ENCODE data around the gene ANKRD37.

ANKRD37 gene

DNA sequence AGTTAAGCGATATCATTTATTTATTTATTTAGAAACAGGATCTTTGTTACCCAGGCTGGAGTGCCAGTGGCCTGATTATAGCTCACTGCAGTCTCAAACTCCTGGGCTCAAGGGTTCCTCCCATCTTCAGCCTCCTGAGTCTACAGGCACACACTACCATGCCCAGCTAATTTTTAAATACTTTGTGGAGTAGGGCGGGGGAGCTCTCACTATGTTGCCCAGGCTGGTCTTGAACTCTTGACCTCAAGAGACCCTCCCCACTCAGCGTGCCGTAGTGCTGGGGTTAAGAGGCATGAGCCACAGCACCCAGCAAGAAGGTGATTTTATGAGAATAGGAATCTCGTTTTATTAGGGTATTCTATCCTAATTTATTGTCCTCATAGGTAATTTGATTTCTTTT, 33.0 kb downstream of the ANKRD37 start:
- Histone ChIP-seq H3K4me3 (ENCODE audit: control insufficient read depth in 1 of 7, extremely low read depth in 1 of 7, insufficient read depth in 4 of 7, low read depth in 2 of 7, low read length in 6 of 7) (no peak overlapping the region), H3K36me3 (ENCODE audit: control insufficient read depth in 4 of 4, insufficient read depth in 4 of 4, low read length in 3 of 4) (no peaks in the 10 kb centered on the region), H3K27ac (ENCODE audit: insufficient read depth in 1 of 2, low read depth in 1 of 2, low read length in 2 of 2, poor library complexity in 1 of 2, severe bottlenecking in 2 of 2) (no peak overlapping the region), H3K27me3 (replicated peaks in 2 of 5; ENCODE audit: control insufficient read depth in 4 of 5, insufficient read depth in 5 of 5, low read length in 4 of 5) (peaks cover 0 to 7% (median 0%) of the 10 kb centered on the region in 5 experiments), H3K4me1 (ENCODE audit: control extremely low read depth in 1 of 4, control insufficient read depth in 4 of 4, insufficient read depth in 4 of 4, low read length in 3 of 4) (peaks cover 6 to 12% (median 10%) of the 10 kb centered on the region in 4 experiments), H3K9me3 (ENCODE audit: control extremely low read depth in 1 of 5, control insufficient read depth in 4 of 5, insufficient read depth in 2 of 5, low read depth in 1 of 5, low read length in 4 of 5) (no peaks in the 10 kb centered on the region)
- ChIA-PET POLR2A (interaction anchor here (0.6 kb wide), 1 partner anchor 9 kb away, joined by 4 read pairs; no protein-coding TSS in a partner anchor), CTCF (interaction anchor here (1.5 kb wide), 1 partner anchor 88 kb away, joined by 3 read pairs; no protein-coding TSS in a partner anchor)
- no peak for DNase-seq
- WGBS (ENCODE audit: insufficient coverage): no CpG with 5 or more reads among the region's 5 CpGs

DNA sequence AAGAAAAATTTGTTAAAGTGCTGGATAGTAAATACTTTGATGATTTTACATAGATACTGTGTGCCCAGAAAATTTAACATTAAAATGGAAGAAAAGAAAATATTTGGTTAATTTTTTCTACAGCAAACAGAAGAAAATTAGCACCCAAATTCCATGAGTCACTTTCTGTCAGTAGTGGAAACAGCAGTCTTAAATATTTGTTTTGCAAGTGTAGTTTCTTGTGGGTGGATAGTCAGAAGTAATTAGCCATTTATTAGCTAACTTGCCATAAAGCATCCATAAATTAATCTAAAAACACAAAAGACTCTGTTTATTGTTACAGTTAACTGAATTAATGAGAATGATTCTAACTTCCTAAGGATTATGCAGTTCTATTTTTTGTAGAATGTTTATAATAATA, 38.8 kb downstream of the ANKRD37 start:
- H3K9me3 ChIP-seq (ENCODE audit: control extremely low read depth in 1 of 5, control insufficient read depth in 4 of 5, insufficient read depth in 2 of 5, low read depth in 1 of 5, low read length in 4 of 5): no peaks in the 10 kb centered on the region
- no peak overlapping the region for H3K27ac ChIP-seq (ENCODE audit: insufficient read depth in 1 of 2, low read depth in 1 of 2, low read length in 2 of 2, poor library complexity in 1 of 2, severe bottlenecking in 2 of 2)
- DNase-seq: no peak
- no peaks in the 10 kb centered on the region for H3K36me3 ChIP-seq (ENCODE audit: control insufficient read depth in 4 of 4, insufficient read depth in 4 of 4, low read length in 3 of 4)
- peaks cover 2 to 10% (median 4%) of the 10 kb centered on the region in 5 experiments for H3K27me3 ChIP-seq (replicated peaks in 2 of 5; ENCODE audit: control insufficient read depth in 4 of 5, insufficient read depth in 5 of 5, low read length in 4 of 5)
- no peaks in the 10 kb centered on the region for H3K4me1 ChIP-seq (ENCODE audit: control extremely low read depth in 1 of 4, control insufficient read depth in 4 of 4, insufficient read depth in 4 of 4, low read length in 3 of 4)
- no peak overlapping the region for H3K4me3 ChIP-seq (ENCODE audit: control insufficient read depth in 1 of 7, extremely low read depth in 1 of 7, insufficient read depth in 4 of 7, low read depth in 2 of 7, low read length in 6 of 7)
- ChIA-PET CTCF (interaction anchor here (1.5 kb wide), 1 partner anchor 15 kb away, joined by 3 read pairs; no protein-coding TSS in a partner anchor), POLR2A (no interaction called here)

DNA sequence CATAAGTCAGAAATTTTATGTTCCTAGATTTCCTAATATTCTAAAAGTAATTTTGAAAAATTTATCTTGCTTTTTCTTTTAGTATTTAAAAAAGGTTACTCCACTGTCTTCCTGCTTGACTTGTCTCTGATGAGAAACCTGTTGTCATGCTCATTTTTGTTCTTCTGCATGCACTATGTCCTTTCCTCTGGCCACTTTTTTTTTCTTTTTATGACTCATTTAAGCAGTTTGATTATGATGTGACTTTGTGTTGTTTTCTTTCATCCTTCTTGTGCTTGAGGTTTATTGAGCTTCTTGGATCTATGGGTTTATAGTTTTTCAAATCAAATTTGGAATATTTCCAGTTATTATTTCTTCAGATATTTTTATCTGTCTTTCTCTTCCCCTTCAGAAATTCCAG, 41.2 kb downstream of the ANKRD37 start:
- peaks cover 2 to 9% (median 4%) of the 10 kb centered on the region in 5 experiments for H3K27me3 ChIP-seq (replicated peaks in 2 of 5; ENCODE audit: control insufficient read depth in 4 of 5, insufficient read depth in 5 of 5, low read length in 4 of 5)
- no peaks in the 10 kb centered on the region for H3K36me3 ChIP-seq (ENCODE audit: control insufficient read depth in 4 of 4, insufficient read depth in 4 of 4, low read length in 3 of 4)
- H3K27ac ChIP-seq (ENCODE audit: insufficient read depth in 1 of 2, low read depth in 1 of 2, low read length in 2 of 2, poor library complexity in 1 of 2, severe bottlenecking in 2 of 2): no peak overlapping the region
- H3K4me3 ChIP-seq (ENCODE audit: control insufficient read depth in 1 of 7, extremely low read depth in 1 of 7, insufficient read depth in 4 of 7, low read depth in 2 of 7, low read length in 6 of 7): no peak overlapping the region
- no peaks in the 10 kb centered on the region for H3K9me3 ChIP-seq (ENCODE audit: control extremely low read depth in 1 of 5, control insufficient read depth in 4 of 5, insufficient read depth in 2 of 5, low read depth in 1 of 5, low read length in 4 of 5)
- DNase-seq: no peak
- ChIA-PET CTCF (no interaction called here), POLR2A (no interaction called here)
- no peaks in the 10 kb centered on the region for H3K4me1 ChIP-seq (ENCODE audit: control extremely low read depth in 1 of 4, control insufficient read depth in 4 of 4, insufficient read depth in 4 of 4, low read length in 3 of 4)

DNA sequence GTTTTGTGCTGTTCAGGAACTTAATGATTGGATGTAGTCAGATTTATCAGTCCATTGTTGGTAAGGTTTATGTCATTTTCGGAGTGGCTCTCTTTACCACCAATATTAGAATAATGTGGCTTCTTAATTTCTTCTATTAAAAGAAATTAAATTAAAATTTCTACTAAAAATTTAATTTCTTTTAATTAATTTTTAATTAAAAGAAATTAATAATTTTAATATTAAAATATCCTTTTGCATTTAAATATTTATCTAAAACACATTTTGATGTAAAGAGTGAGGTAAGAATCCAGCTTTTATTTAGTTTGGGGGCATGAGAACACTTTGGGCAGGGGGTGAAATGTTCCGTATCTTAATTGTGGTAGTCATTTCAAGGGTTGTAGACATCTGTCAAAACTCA, 44.8 kb downstream of the ANKRD37 start:
- Histone ChIP-seq H3K27me3 (replicated peaks in 2 of 5; ENCODE audit: control insufficient read depth in 4 of 5, insufficient read depth in 5 of 5, low read length in 4 of 5) (peaks cover 2 to 9% (median 4%) of the 10 kb centered on the region in 5 experiments), H3K9me3 (ENCODE audit: control extremely low read depth in 1 of 5, control insufficient read depth in 4 of 5, insufficient read depth in 2 of 5, low read depth in 1 of 5, low read length in 4 of 5) (no peaks in the 10 kb centered on the region), H3K27ac (ENCODE audit: insufficient read depth in 1 of 2, low read depth in 1 of 2, low read length in 2 of 2, poor library complexity in 1 of 2, severe bottlenecking in 2 of 2) (no peak overlapping the region), H3K36me3 (ENCODE audit: control insufficient read depth in 4 of 4, insufficient read depth in 4 of 4, low read length in 3 of 4) (no peaks in the 10 kb centered on the region), H3K4me3 (ENCODE audit: control insufficient read depth in 1 of 7, extremely low read depth in 1 of 7, insufficient read depth in 4 of 7, low read depth in 2 of 7, low read length in 6 of 7) (no peak overlapping the region), H3K4me1 (ENCODE audit: control extremely low read depth in 1 of 4, control insufficient read depth in 4 of 4, insufficient read depth in 4 of 4, low read length in 3 of 4) (no peaks in the 10 kb centered on the region)
- no CpG with 5 or more reads among the region's 2 CpGs for WGBS (ENCODE audit: insufficient coverage)
- no peak for DNase-seq
- ChIA-PET CTCF (no interaction called here), POLR2A (no interaction called here)

DNA sequence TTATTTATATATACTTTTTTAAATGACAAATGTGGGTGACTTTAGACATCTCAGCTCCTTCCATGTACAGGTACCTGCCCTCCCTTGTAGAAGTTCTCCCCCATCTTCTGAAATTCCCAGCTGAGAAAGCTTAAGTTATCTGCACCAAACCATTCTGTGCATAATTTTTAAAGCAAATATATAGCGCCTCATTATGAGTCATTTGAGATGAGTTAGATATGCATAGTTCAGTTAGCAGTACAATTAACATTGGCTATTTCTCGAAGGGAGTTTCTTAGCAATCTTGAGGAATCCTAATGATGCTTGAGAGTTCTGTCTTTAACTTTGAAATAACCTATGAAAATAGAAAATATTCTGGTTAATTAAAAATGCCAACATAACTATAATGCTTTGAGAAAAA, 48.6 kb downstream of the ANKRD37 start:
- Histone ChIP-seq H3K9me3 (ENCODE audit: control extremely low read depth in 1 of 5, control insufficient read depth in 4 of 5, insufficient read depth in 2 of 5, low read depth in 1 of 5, low read length in 4 of 5) (no peaks in the 10 kb centered on the region), H3K27me3 (replicated peaks in 2 of 5; ENCODE audit: control insufficient read depth in 4 of 5, insufficient read depth in 5 of 5, low read length in 4 of 5) (peaks cover 0 to 2% (median 0%) of the 10 kb centered on the region in 5 experiments), H3K4me3 (ENCODE audit: control insufficient read depth in 1 of 7, extremely low read depth in 1 of 7, insufficient read depth in 4 of 7, low read depth in 2 of 7, low read length in 6 of 7) (no peak overlapping the region), H3K4me1 (ENCODE audit: control extremely low read depth in 1 of 4, control insufficient read depth in 4 of 4, insufficient read depth in 4 of 4, low read length in 3 of 4) (no peaks in the 10 kb centered on the region), H3K36me3 (ENCODE audit: control insufficient read depth in 4 of 4, insufficient read depth in 4 of 4, low read length in 3 of 4) (no peaks in the 10 kb centered on the region), H3K27ac (ENCODE audit: insufficient read depth in 1 of 2, low read depth in 1 of 2, low read length in 2 of 2, poor library complexity in 1 of 2, severe bottlenecking in 2 of 2) (no peak overlapping the region)
- DNase-seq: no peak
- POLR2A ChIA-PET: no interaction called here
- WGBS (ENCODE audit: insufficient coverage): 80% methylated on average over 1 of the region's 2 CpGs
- CTCF ChIA-PET: no interaction called here

All from common myeloid progenitor, CD34-positive (primary cell).